GM12878 (cell line): ENCODE results near the gene PRF1.

ENCODE experiments used
- CBX5 ChIP-seq: sonication (generic); IDR thresholded peaks from 2 replicates; pipeline ENCODE4 v1.6.1; 2016; ENCODE audit warnings: low read depth, moderate library complexity, mild to moderate bottlenecking, inconsistent platforms
- CEBPB ChIP-seq, 2 experiments: fragments of 150-350 bp in 1 of 2; IDR thresholded peaks; 2 replicates each; pipeline ENCODE4 v1.6.1; 2012 to 2014; ENCODE audit warnings: low read depth in 2 of 2, low read length in 2 of 2, borderline replicate concordance in 1 of 2, inconsistent platforms in 1 of 2
- CTCF ChIP-seq, 3 experiments: IDR thresholded peaks in 2 of 3; conservative IDR thresholded peaks in 1 of 3; 2 replicates each; pipeline ENCODE4 v1.5.1; 2011; ENCODE audit warnings: low read depth in 3 of 3, low read length in 3 of 3, mild to moderate bottlenecking in 3 of 3, control low read depth in 2 of 3, moderate library complexity in 2 of 3, inconsistent platforms in 1 of 3, mixed read lengths in 1 of 3; ENCODE audit not compliant: control insufficient read depth in 2 of 3, insufficient read depth in 1 of 3; ENCODE audit errors: extremely low read depth in 1 of 3
- PKNOX1 ChIP-seq: fragments of 450-650 bp; IDR thresholded peaks from 2 replicates; pipeline ENCODE4 v1.6.1; 2016; ENCODE audit warnings: mild to moderate bottlenecking
- RAD21 ChIP-seq: IDR thresholded peaks from 2 replicates; pipeline ENCODE4 v1.6.1; 2011; ENCODE audit warnings: mild to moderate bottlenecking, low read depth, low read length, moderate library complexity; ENCODE audit not compliant: insufficient read depth
- REST ChIP-seq: IDR thresholded peaks from 2 replicates; pipeline ENCODE4 v1.6.1; 2012; ENCODE audit warnings: mild to moderate bottlenecking, low read depth, low read length
- RFX5 ChIP-seq: IDR thresholded peaks from 2 replicates; pipeline ENCODE4 v1.6.1; 2011; ENCODE audit warnings: low read depth, low read length, improper control_type of control experiment
- ZBTB11 ChIP-seq: fragments of 450-650 bp; formaldehyde crosslinking; IDR thresholded peaks from 2 replicates; pipeline ENCODE4 v1.5.0; 2022; ENCODE audit warnings: mild to moderate bottlenecking, missing genetic modification characterization

- TF ChIP-seq PKNOX1 (no peak), RFX5 (no peak), REST (no peak), ZBTB11 (CRISPR knock-in tag) (no peak), CEBPB (IDR thresholded peaks at IDR 0.05; ENCODE audit: borderline replicate concordance in 1 of 2, low read depth in 2 of 2, low read length in 2 of 2) (no peak), CBX5 (no peak), CTCF (IDR thresholded peaks at IDR 0.05 in 2 of 3, conservative IDR thresholded peaks at IDR 0.05 in 1 of 3; ENCODE audit: control insufficient read depth in 2 of 3, extremely low read depth in 1 of 3, insufficient read depth in 1 of 3, low read depth in 3 of 3, low read length in 3 of 3) (peak; percentile 23 to 35 (median 31); a peak in 3 of 6 replicates), RAD21 (peak; percentile 55)
Measured at GRCh38 chr10:70558871-70559810, 43.4 kb downstream of the PRF1 start.
